ENCODE measurements around the gene OR51F1.

- TF ChIP-seq POLR2A (IDR thresholded peaks at IDR 0.05) (no peak), CTCF (IDR thresholded peaks at IDR 0.05) (no peak)
Observed at GRCh38 chr11:4763096-4763495, 6.6 kb downstream of the OR51F1 start.

Measured in ovary (tissue), 3 donors.